HG03108 (cell line): ENCODE measurements around the gene DNAJC17.

Experiments used
- ATAC-seq: cut with Tn5 transposase; IDR thresholded peaks from one replicate; pipeline ENCODE4 v1.9.1; 2021; ENCODE audit warnings: moderate library complexity; ENCODE audit not compliant: unreplicated experiment

DNAJC17 gene

GRCh38 chr15:40807028-40807887 lies at the start of gene DNAJC17, which contains the start of gene ZFYVE19:
Gene DNAJC17, minus strand, starts transcription at chr15:40807473. Its CDS starts 27 bp downstream, at chr15:40807446.
Gene ZFYVE19, plus strand, starts transcription at chr15:40807089. Its CDS starts 501 bp downstream, at chr15:40807590.
- peak; percentile 91 for ATAC-seq

GRCh38 chr15:40856746-40857145 lies 49.5 kb upstream of the DNAJC17 start:
- no peak for ATAC-seq

- ATAC-seq, result no peak
Measured at GRCh38 chr15:40855706-40856234, 48.5 kb upstream of the DNAJC17 start.

- ATAC-seq, result no peak
Measured at GRCh38 chr15:40854161-40854560, 46.9 kb upstream of the DNAJC17 start.

- no peak for ATAC-seq
Measured at GRCh38 chr15:40853241-40853890, 46.1 kb upstream of the DNAJC17 start.

GRCh38 chr15:40852529-40852928 lies 45.3 kb upstream of the DNAJC17 start:
- ATAC-seq, result no peak

GRCh38 chr15:40850576-40851112 lies 43.4 kb upstream of the DNAJC17 start:
- ATAC-seq, result no peak

GRCh38 chr15:40847223-40847961 lies 40.1 kb upstream of the DNAJC17 start:
- peak; percentile 58 for ATAC-seq

GRCh38 chr15:40846841-40847222 lies 39.6 kb upstream of the DNAJC17 start:
- ATAC-seq, result no peak

GRCh38 chr15:40845511-40846284 lies 38.4 kb upstream of the DNAJC17 start:
- ATAC-seq, result no peak

GRCh38 chr15:40845036-40845435 lies 37.8 kb upstream of the DNAJC17 start:
- ATAC-seq, result no peak

- no peak for ATAC-seq
Measured at GRCh38 chr15:40844696-40845030, 37.4 kb upstream of the DNAJC17 start.

- no peak for ATAC-seq
Measured at GRCh38 chr15:40843885-40844695, 36.8 kb upstream of the DNAJC17 start, which contains the start of gene SPINT1. Gene SPINT1, plus strand, starts transcription at chr15:40844048. Its CDS starts 507 bp downstream, at chr15:40844555.

- no peak for ATAC-seq
Measured at GRCh38 chr15:40843261-40843884, 36.1 kb upstream of the DNAJC17 start.

GRCh38 chr15:40841741-40842140 lies 34.5 kb upstream of the DNAJC17 start:
- ATAC-seq, result no peak

GRCh38 chr15:40838756-40839155 lies 31.5 kb upstream of the DNAJC17 start:
- ATAC-seq, result no peak

GRCh38 chr15:40836020-40836419 lies 28.7 kb upstream of the DNAJC17 start:
- no peak for ATAC-seq

GRCh38 chr15:40832903-40833302 lies 25.6 kb upstream of the DNAJC17 start:
- no peak for ATAC-seq

- no peak for ATAC-seq
Measured at GRCh38 chr15:40831861-40832260, 24.6 kb upstream of the DNAJC17 start.
